H1 (cell line): Measurements from ENCODE around the gene MAGOHB. TPM values are rescaled to one million over a fixed set of nuclear protein-coding genes. Genes with fewer than 3 reads are reported as not detected.

Experiments used
- CHD1 ChIP-seq: IDR thresholded peaks from 2 replicates; pipeline ENCODE4 v1.6.1; 2012; ENCODE audit warnings: low read depth, low read length, improper control_type of control experiment
- CREB1 ChIP-seq: IDR thresholded peaks from 2 replicates; pipeline ENCODE4 v1.6.1; 2012; ENCODE audit warnings: inconsistent platforms
- polyA plus RNA-seq, 7 experiments: library from polyadenylated mRNA; depleted of rRNA in 3 of 7; stranded (reverse) in 5 of 7; unstranded in 2 of 7; fragments of >200 nt in 5 of 7; fragments of 200-250 nt in 2 of 7; gene quantifications; 1 replicate in 5 of 7; 2 replicates in 1 of 7; 4 replicates in 1 of 7; pipeline versions ENCODE4 v1.2.1 to v1.2.3, GENCODE V29; 2011 to 2013; ENCODE audit warnings: missing spikeins in 2 of 7, mixed read lengths in 2 of 7
- total RNA-seq: library from RNA; stranded (reverse); fragmentation: NEBNext Ultra II Directional; extraction: Animal tissue kit (Norgen Biotek cat#: 25700); gene quantifications from 2 replicates; pipeline ENCODE4 v1.2.1, GENCODE V29; 2021

MAGOHB gene
- total and polyA plus RNA-seq, 2 of the 8 experiments (the other 6 are each of a cell fraction or from before 2014, with no cell fraction given), result 21.5 to 53.7 TPM

GRCh38 chr12:10559244-10559643 lies 54.2 kb downstream of the MAGOHB start (continued):
- TF ChIP-seq CREB1 (no peak), CHD1 (no peak)
